HCT116 (cell line): ENCODE results near the gene DNAH10.

Experiments
- ATF3 ChIP-seq: IDR thresholded peaks from 2 replicates; pipeline ENCODE4 v1.6.1; 2012
- CBX3 ChIP-seq: IDR thresholded peaks from 2 replicates; pipeline ENCODE4 v1.6.1; 2012; ENCODE audit warnings: low read depth
- CTCF ChIP-seq, 3 experiments: fragments of 200-600 bp in 1 of 3; sonication (generic) in 1 of 3; IDR thresholded peaks in 2 of 3; conservative IDR thresholded peaks in 1 of 3; 2 replicates each; pipeline ENCODE4 v1.5.1; 2012 to 2017; ENCODE audit warnings: low read depth in 2 of 3, low read length in 2 of 3, antibody characterized with exemption in 1 of 3, borderline replicate concordance in 1 of 3, control low read depth in 1 of 3, mild to moderate bottlenecking in 1 of 3, mixed read lengths in 1 of 3, mixed run types in 1 of 3, moderate library complexity in 1 of 3; ENCODE audit not compliant: insufficient read depth in 1 of 3
- EZH2 ChIP-seq: fragments of 200-600 bp; sonication (generic); IDR thresholded peaks from 2 replicates; pipeline ENCODE4 v1.6.1; 2017; ENCODE audit warnings: antibody characterized with exemption, mixed run types
- MAX ChIP-seq: IDR thresholded peaks from 2 replicates; pipeline ENCODE4 v1.6.1; 2012
- POLR2A ChIP-seq: IDR thresholded peaks from 2 replicates; pipeline ENCODE4 v1.7.0; 2011; ENCODE audit warnings: borderline replicate concordance; ENCODE audit not compliant: insufficient read depth, insufficient read length; ENCODE audit errors: extremely low read depth

- TF ChIP-seq CTCF (IDR thresholded peaks at IDR 0.05 in 2 of 3, conservative IDR thresholded peaks at IDR 0.05 in 1 of 3; ENCODE audit: borderline replicate concordance in 1 of 3, insufficient read depth in 1 of 3, low read depth in 2 of 3, low read length in 2 of 3) (no peak), POLR2A (no peak), MAX (no peak), CBX3 (no peak), EZH2 (no peak), ATF3 (no peak)
These were observed 115.9 kb downstream of the DNAH10 start for GRCh38 chr12:123877968-123878367.
